B cell (primary cell): ENCODE data around the gene VCL.

Experiments
- EZH2 ChIP-seq: IDR thresholded peaks from 2 replicates; pipeline ENCODE4 v1.6.1; 2012; ENCODE audit warnings: borderline replicate concordance, low read depth, mild to moderate bottlenecking, moderate library complexity, low read length; ENCODE audit not compliant: insufficient read depth, poor library complexity, severe bottlenecking
- TF ChIP-seq, protein P1 (sequence below): fragments of 200-600 bp; IDR thresholded peaks from one replicate; pipeline ENCODE4 v1.8.0; 2022; ENCODE audit warnings: antibody characterized with exemption, mild to moderate bottlenecking

DNA sequence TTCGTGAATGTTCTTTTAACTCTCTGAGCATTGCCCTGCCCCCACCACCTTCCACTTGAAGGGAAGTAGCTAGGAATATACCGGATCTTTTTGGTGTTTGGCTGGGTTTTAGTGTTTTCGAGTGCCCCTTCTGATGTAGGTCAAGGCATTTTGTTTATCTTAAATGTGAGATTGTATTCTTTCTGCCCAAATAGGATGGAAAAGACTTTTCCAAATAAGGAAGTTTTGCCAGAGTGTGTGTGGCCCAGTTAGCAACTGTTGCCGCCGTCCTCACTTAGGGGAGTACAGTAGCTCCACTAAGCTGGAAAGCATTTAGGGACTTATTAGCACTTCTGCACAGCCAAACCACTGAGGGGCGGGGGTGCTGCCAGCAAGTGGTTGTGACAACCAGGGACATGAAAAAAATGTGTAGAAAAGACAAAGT lies 29.8 kb upstream of the VCL start:
- TF ChIP-seq, protein P1, sequence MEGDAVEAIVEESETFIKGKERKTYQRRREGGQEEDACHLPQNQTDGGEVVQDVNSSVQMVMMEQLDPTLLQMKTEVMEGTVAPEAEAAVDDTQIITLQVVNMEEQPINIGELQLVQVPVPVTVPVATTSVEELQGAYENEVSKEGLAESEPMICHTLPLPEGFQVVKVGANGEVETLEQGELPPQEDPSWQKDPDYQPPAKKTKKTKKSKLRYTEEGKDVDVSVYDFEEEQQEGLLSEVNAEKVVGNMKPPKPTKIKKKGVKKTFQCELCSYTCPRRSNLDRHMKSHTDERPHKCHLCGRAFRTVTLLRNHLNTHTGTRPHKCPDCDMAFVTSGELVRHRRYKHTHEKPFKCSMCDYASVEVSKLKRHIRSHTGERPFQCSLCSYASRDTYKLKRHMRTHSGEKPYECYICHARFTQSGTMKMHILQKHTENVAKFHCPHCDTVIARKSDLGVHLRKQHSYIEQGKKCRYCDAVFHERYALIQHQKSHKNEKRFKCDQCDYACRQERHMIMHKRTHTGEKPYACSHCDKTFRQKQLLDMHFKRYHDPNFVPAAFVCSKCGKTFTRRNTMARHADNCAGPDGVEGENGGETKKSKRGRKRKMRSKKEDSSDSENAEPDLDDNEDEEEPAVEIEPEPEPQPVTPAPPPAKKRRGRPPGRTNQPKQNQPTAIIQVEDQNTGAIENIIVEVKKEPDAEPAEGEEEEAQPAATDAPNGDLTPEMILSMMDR: no peak
- TF ChIP-seq EZH2: no peak
